Prostate gland (tissue), 2 donors: ENCODE results near the gene ENPP6.

Experiments used
- POLR2A ChIP-seq: fragments of 450-650 bp; IDR thresholded peaks from one replicate; pipeline ENCODE4 v1.6.1; 2016; ENCODE audit warnings: antibody characterized with exemption, mild to moderate bottlenecking
- POLR2AphosphoS5 ChIP-seq: sonication (generic); formaldehyde crosslinking; IDR thresholded peaks from one replicate; pipeline ENCODE4 v1.6.1; 2017; ENCODE audit warnings: antibody characterized with exemption
- TF ChIP-seq, protein P1 (sequence below), 4 experiments: fragments of 200-600 bp in 2 of 4; fragments of 450-650 bp in 2 of 4; sonication (generic) in 2 of 4; IDR thresholded peaks; 1 replicate in 3 of 4; 2 replicates in 1 of 4; pipeline ENCODE4 v1.5.1; 2016 to 2019; ENCODE audit warnings: antibody characterized with exemption in 4 of 4, mild to moderate bottlenecking in 2 of 4, moderate library complexity in 2 of 4

DNA sequence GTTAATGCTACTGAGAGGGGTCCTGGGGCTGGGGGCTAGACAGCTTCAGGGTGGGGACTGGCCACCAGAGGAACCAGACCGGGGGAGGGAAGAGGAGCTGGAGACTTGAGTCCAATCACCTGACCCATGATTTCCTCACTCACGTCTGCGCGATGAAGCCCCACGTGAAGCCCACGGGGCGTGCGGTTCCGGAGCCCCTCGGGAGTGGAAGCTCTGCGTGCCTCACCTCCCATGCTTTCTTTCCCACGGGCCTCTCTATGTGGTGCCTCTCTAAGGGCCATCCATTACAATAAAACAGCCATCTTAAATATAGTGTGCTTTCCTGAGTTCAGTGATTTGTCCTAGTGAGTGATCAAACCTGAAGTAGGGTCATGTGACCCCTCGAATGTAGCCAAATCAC, 119.9 kb downstream of the ENPP6 start:
- TF ChIP-seq, protein P1, sequence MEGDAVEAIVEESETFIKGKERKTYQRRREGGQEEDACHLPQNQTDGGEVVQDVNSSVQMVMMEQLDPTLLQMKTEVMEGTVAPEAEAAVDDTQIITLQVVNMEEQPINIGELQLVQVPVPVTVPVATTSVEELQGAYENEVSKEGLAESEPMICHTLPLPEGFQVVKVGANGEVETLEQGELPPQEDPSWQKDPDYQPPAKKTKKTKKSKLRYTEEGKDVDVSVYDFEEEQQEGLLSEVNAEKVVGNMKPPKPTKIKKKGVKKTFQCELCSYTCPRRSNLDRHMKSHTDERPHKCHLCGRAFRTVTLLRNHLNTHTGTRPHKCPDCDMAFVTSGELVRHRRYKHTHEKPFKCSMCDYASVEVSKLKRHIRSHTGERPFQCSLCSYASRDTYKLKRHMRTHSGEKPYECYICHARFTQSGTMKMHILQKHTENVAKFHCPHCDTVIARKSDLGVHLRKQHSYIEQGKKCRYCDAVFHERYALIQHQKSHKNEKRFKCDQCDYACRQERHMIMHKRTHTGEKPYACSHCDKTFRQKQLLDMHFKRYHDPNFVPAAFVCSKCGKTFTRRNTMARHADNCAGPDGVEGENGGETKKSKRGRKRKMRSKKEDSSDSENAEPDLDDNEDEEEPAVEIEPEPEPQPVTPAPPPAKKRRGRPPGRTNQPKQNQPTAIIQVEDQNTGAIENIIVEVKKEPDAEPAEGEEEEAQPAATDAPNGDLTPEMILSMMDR (IDR thresholded peaks at IDR 0.05), result no peak
- no peak for TF ChIP-seq POLR2AphosphoS5
- TF ChIP-seq POLR2A, result no peak
